Measurements from ENCODE around the gene SUCNR1.
"Not testable (repeated sequence)": the region's sequence is repeated elsewhere in the genome, so short reads cannot be mapped to it uniquely, and the experiment has no call there.

The SUCNR1 gene

DNA sequence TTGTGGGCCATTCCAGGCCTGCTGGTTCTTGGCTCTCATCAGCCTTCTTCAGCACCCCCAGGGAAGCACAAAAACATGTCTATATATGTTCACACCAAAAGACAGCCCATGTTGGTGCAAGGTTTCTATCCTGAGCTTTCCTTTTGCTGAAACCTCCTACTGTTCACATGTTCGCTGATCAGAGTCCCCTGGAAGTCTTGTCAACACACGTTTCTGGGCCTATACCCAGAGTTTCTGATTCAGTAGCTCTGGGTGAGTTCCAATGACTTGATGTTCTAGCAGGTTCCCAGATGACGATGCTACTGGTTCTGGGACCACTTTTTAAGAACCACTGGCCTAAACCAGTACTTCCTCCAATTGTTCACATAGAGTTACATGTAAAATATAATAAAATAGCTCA, 46.0 kb downstream of the SUCNR1 start:
- Mint-ChIP-seq H3K4me3 (no peak overlapping the region), H3K4me1 (ENCODE audit: low read depth) (peaks cover 23% of the 10 kb centered on the region), H3K9me3 (peaks cover 11% of the 10 kb centered on the region), H3K27ac (no peak overlapping the region), H3K27me3 (no peaks in the 10 kb centered on the region), H3K36me3 (ENCODE audit: low read depth) (peaks cover 6% of the 10 kb centered on the region)
- intact Hi-C loops (cut with micrococcal nuclease) = loop anchor here (2.0 to 10.0 kb wide), 5 partner anchors 42 to 692 kb away; partner anchors contain the start of gene IGSF10

DNA sequence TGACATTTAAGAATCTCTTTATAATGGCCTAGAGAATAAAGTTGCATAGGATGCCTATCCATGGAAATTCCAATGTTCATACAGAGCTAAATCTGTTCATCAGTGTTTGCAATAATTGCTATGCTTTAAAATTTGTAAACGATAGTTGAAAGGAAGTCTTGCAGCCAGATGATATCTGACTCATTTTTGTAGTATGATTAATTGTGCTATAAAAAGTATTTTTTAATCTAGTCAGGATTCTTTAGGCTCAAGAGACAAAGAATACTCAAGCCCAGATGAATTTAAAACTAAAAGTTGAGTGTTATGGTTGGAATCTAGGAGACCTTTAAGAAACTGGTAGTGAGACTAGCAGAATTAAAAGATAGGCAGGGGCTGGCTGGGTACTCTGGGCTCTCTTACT, 50.5 kb downstream of the SUCNR1 start:
- H3K4me3 Mint-ChIP-seq = no peak overlapping the region
- no peaks in the 10 kb centered on the region for H3K4me1 Mint-ChIP-seq (ENCODE audit: low read depth)
- intact Hi-C loops (cut with micrococcal nuclease) = no loop called here
- no peak overlapping the region for H3K27ac Mint-ChIP-seq
- no peaks in the 10 kb centered on the region for H3K36me3 Mint-ChIP-seq (ENCODE audit: low read depth)
- peaks cover 3% of the 10 kb centered on the region for H3K9me3 Mint-ChIP-seq
- H3K27me3 Mint-ChIP-seq = no peaks in the 10 kb centered on the region

DNA sequence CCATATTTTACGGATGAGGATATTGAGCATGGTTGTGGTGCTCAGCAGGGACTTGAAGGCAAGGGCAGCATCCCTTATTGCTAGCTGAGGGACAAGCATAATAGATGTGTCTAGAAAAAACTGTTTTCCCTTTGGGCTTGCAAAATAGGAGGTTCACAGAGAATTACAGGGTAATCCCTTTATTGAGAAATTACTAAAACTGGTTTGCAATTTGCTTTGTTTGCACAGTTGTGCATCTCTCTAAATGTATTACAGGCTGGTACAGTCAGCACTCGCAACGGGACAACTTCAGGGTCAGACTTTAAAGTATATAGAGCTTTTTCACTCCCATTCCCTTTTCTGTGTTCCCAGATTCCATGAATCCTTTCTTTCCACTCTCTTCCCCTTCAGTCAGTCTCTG, 51.3 kb downstream of the SUCNR1 start:
- intact Hi-C loops (cut with micrococcal nuclease) = no loop called here

DNA sequence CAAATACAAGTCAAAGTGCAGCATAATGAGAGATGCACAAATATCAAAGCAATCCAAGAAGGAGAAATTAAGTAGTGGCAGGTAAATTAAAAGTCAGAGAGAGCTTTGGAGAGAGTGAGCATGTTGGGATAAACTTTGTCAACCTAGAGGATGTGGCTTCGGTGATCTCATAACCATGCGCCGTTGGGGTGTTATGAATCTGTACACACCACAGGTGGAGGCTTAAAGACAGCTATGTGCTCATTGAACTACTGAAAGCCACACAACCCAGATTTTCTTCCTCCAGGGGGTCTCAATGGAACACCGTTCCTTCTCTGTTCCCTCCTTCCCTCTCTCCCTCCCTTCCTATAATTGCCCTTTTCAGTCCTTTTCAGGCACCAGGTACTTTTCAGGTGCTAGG, 52.0 kb downstream of the SUCNR1 start:
- intact Hi-C loops (cut with micrococcal nuclease) = no loop called here
- H3K4me1 Mint-ChIP-seq (ENCODE audit: low read depth) = no peaks in the 10 kb centered on the region
- H3K36me3 Mint-ChIP-seq (ENCODE audit: low read depth) = no peaks in the 10 kb centered on the region
- H3K9me3 Mint-ChIP-seq = peaks cover 8% of the 10 kb centered on the region
- no peak overlapping the region for H3K27ac Mint-ChIP-seq
- H3K4me3 Mint-ChIP-seq = no peak overlapping the region
- no peaks in the 10 kb centered on the region for H3K27me3 Mint-ChIP-seq

More for the DNA sequence above, 51.3 kb downstream of the SUCNR1 start:
- peaks cover 8% of the 10 kb centered on the region for H3K9me3 Mint-ChIP-seq
- no peaks in the 10 kb centered on the region for H3K27me3 Mint-ChIP-seq
- H3K36me3 Mint-ChIP-seq (ENCODE audit: low read depth) = no peaks in the 10 kb centered on the region
- H3K4me3 Mint-ChIP-seq = no peak overlapping the region
- H3K27ac Mint-ChIP-seq = no peak overlapping the region
- H3K4me1 Mint-ChIP-seq (ENCODE audit: low read depth) = no peaks in the 10 kb centered on the region

DNA sequence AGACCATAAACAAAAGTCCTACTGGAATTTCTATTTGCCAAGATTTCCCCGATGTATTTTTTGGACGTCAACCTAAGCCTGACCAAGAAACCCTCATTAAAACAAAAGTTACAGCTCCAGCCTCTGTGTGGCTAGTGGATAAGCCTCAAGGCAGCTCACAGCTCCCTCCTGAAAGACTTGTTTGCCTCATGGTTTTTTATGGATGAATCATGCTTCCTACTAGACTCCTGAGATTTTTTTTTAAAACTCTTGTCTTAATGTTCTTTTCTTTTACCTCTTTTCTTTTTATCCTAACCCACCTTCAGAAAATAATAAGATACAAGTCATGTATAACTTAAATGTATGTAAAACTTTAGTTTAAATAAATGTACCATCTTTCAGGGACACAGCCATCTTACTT, 52.4 kb downstream of the SUCNR1 start:
- H3K4me3 Mint-ChIP-seq = no peak overlapping the region
- H3K4me1 Mint-ChIP-seq (ENCODE audit: low read depth) = no peaks in the 10 kb centered on the region
- H3K27me3 Mint-ChIP-seq = no peaks in the 10 kb centered on the region
- H3K36me3 Mint-ChIP-seq (ENCODE audit: low read depth) = no peaks in the 10 kb centered on the region
- no peak overlapping the region for H3K27ac Mint-ChIP-seq
- peaks cover 8% of the 10 kb centered on the region for H3K9me3 Mint-ChIP-seq
- intact Hi-C loops (cut with micrococcal nuclease) = no loop called here

DNA sequence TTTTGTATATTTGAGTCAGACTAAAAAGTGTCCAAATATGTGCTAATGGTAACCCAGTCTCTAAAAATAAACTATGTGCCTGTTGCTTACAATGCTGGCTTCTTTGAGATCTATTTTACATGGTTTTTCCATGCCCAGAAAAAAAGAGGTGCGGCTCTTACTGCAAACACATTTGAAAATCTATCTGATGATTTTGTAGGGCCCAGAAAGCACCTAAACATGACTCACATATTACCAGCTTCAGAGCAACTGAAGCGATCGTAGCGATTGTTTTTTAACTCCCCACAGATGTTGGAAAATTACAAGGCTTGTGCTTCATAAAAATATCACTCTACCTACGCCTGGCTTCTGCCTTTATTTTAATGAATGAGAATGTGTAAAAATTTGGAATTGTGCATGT, 53.5 kb downstream of the SUCNR1 start:
- no peaks in the 10 kb centered on the region for H3K4me1 Mint-ChIP-seq (ENCODE audit: low read depth)
- intact Hi-C loops (cut with micrococcal nuclease) = no loop called here
- H3K9me3 Mint-ChIP-seq = peaks cover 8% of the 10 kb centered on the region
- H3K27me3 Mint-ChIP-seq = no peaks in the 10 kb centered on the region
- no peak overlapping the region for H3K27ac Mint-ChIP-seq
- H3K4me3 Mint-ChIP-seq = no peak overlapping the region
- H3K36me3 Mint-ChIP-seq (ENCODE audit: low read depth) = no peaks in the 10 kb centered on the region

DNA sequence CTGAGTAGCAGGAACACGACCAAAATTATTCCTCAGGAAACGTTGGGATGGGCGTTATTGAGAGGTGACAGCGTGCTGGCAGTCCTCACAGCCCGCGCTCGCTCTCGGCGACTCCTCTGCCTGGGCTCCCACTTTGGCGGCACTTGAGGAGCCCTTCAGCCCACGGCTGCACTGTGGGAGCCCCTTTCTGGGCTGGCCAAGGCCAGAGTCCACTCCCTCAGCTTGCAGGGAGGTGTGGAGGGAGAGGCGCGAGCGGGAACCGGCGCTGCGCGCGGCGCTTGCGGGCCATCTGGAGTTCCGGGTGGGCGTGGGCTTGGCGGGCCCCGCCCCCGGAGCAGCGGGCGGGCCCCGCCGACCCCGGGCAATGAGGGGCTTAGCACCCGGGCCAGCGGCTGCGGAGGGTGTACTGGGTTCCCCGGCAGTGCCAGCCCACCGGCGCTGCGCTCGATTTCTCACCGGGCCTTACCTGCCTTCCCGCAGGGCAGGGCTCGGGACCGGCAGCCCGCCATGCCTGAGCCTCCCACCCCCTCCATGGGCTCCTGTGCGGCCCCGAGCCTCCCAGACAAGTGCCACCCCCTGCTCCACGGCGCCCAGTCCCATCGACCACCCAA, 54.6 kb downstream of the SUCNR1 start:
- H3K4me3 Mint-ChIP-seq; H3K27ac Mint-ChIP-seq; H3K4me1 Mint-ChIP-seq (ENCODE audit: low read depth); H3K27me3 Mint-ChIP-seq; intact Hi-C loops (cut with micrococcal nuclease); H3K9me3 Mint-ChIP-seq; H3K36me3 Mint-ChIP-seq (ENCODE audit: low read depth): not testable (repeated sequence)

DNA sequence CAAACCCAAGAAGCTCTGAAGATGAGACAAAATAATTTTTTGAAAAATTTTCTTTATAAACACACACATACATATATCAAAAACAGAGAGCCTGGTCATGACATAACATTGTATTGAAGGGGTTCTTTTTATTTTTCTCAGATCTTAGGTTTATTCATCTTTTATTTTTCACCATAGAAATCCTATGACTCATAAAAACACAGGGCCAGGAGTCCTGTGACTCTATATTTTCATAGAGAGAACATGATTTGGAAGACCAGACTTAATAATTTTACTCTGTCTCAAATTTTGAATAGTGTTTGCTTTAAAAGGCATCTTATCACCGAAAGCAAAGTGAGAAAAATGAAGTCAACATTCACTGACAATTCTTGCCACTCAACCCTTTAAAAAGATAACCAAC, 57.7 kb downstream of the SUCNR1 start:
- Mint-ChIP-seq H3K4me3 (no peak overlapping the region), H3K27me3 (no peaks in the 10 kb centered on the region), H3K4me1 (ENCODE audit: low read depth) (peaks cover 11% of the 10 kb centered on the region), H3K27ac (no peak overlapping the region), H3K9me3 (peaks cover 8% of the 10 kb centered on the region), H3K36me3 (ENCODE audit: low read depth) (no peaks in the 10 kb centered on the region)
- intact Hi-C loops (cut with micrococcal nuclease) = no loop called here

DNA sequence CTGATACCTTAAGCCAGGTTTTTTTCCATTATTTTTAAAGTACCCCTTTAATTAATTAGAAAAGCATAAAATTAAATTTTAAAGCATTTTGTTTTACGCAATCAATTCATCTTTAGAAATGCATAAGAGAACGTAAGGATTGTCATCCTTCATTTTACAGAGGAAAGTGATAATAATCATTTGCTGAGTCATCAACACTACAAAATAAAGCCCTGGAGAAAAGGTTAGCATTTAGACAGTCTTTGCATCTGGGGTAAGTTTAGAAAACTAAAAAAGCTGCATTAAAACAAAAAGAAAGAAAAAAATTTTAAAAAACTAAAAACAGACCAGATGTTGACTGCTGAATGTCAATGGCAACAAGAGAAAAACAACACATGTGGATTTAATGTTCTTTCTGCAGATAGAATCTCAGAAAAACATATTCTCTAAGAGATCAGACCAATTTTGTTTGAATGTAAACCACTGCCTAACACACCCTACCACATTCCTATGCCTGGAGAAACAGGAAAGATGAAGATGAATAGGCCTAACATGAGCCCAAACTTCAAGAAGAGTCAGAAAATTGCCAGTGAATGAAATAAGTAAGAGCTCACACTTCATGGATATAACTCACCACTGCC, 59.9 kb downstream of the SUCNR1 start:
- Mint-ChIP-seq H3K9me3 (peaks cover 8% of the 10 kb centered on the region), H3K36me3 (ENCODE audit: low read depth) (no peaks in the 10 kb centered on the region), H3K4me3 (no peak overlapping the region)

More for the DNA sequence above, 59.9 kb downstream of the SUCNR1 start:
- H3K27ac Mint-ChIP-seq = no peak overlapping the region
- H3K27me3 Mint-ChIP-seq = no peaks in the 10 kb centered on the region
- peaks cover 11% of the 10 kb centered on the region for H3K4me1 Mint-ChIP-seq (ENCODE audit: low read depth)
- intact Hi-C loops (cut with micrococcal nuclease) = no loop called here
